Fibroblast of lung (primary cell): ENCODE data around the gene DDAH1. TPM values are rescaled to one million over a fixed set of nuclear protein-coding genes. Genes with fewer than 3 reads are reported as not detected.

Source experiments
- DNase-seq, 2 donors: peaks; one replicate each; pipeline versions ENCODE4 v3.0.0 to v3.0.0-alpha.2; 2010; ENCODE audit warnings: low read depth in 2 of 2
- H2AFZ ChIP-seq: 2 replicates; pipeline ENCODE4 v1.5.1; 2012; ENCODE audit warnings: low read length, control low read depth, inconsistent platforms
- H3K27ac ChIP-seq: 2 replicates; pipeline ENCODE4 v1.5.1; 2011; ENCODE audit warnings: low read length, control low read depth; ENCODE audit not compliant: insufficient read depth
- H3K27me3 ChIP-seq: 2 replicates; pipeline ENCODE4 v1.5.1; 2011; ENCODE audit warnings: mild to moderate bottlenecking, low read length; ENCODE audit not compliant: control insufficient read depth, insufficient read depth
- H3K36me3 ChIP-seq: 2 replicates; pipeline ENCODE4 v1.5.1; 2011; ENCODE audit warnings: low read length; ENCODE audit not compliant: control insufficient read depth, insufficient read depth
- H3K4me1 ChIP-seq: 2 replicates; pipeline ENCODE4 v1.5.1; 2011; ENCODE audit warnings: low read length; ENCODE audit not compliant: control insufficient read depth, insufficient read depth; ENCODE audit errors: extremely low read depth
- H3K4me2 ChIP-seq: 2 replicates; pipeline ENCODE4 v1.5.1; 2011; ENCODE audit warnings: low read length, control low read depth; ENCODE audit not compliant: insufficient read depth; ENCODE audit errors: extremely low read depth
- H3K4me3 ChIP-seq, 4 experiments: fragments of 200-600 bp in 1 of 4; sonication (generic) in 1 of 4; replicated peaks in 1 of 4; 2 replicates each; pipeline ENCODE4 v1.5.1; 2011 to 2016; ENCODE audit warnings: low read length in 4 of 4, low read depth in 3 of 4, mild to moderate bottlenecking in 3 of 4, control low read depth in 2 of 4, inconsistent platforms in 1 of 4, mixed read lengths in 1 of 4; ENCODE audit not compliant: insufficient read depth in 1 of 4; ENCODE audit errors: control extremely low read depth in 1 of 4
- H3K79me2 ChIP-seq: 2 replicates; pipeline ENCODE4 v1.5.1; 2012; ENCODE audit warnings: mild to moderate bottlenecking, low read length, inconsistent platforms; ENCODE audit not compliant: control insufficient read depth, insufficient read depth
- H3K9ac ChIP-seq: 2 replicates; pipeline ENCODE4 v1.5.1; 2011; ENCODE audit warnings: mild to moderate bottlenecking, low read length, control low read depth; ENCODE audit not compliant: insufficient read depth
- H3K9me3 ChIP-seq: 2 replicates; pipeline ENCODE4 v1.5.1; 2012; ENCODE audit warnings: low read depth, low read length; ENCODE audit not compliant: control insufficient read depth, insufficient read depth
- H4K20me1 ChIP-seq: 2 replicates; pipeline ENCODE4 v1.5.1; 2011; ENCODE audit warnings: low read length; ENCODE audit not compliant: control insufficient read depth, insufficient read depth; ENCODE audit errors: extremely low read depth
- EZH2 ChIP-seq: IDR thresholded peaks from 2 replicates; pipeline ENCODE4 v1.5.1; 2012; ENCODE audit warnings: low read length, control low read depth, mild to moderate bottlenecking; ENCODE audit errors: missing control alignments
- polyA plus RNA-seq, 2 donors: library from polyadenylated mRNA; depleted of rRNA in 1 of 2; stranded (reverse) in 1 of 2; unstranded in 1 of 2; fragments of >200 nt; gene quantifications; 2 replicates each; pipeline ENCODE4 v1.2.1, GENCODE V29; 2011 to 2012; ENCODE audit warnings: missing spikeins in 1 of 2
- total RNA-seq: library from RNA; depleted of rRNA; stranded (reverse); fragments of >200 nt; gene quantifications from 2 replicates; pipeline ENCODE4 v1.2.1, GENCODE V29; 2014
- TF ChIP-seq, protein P1 (sequence below), 2 donors: IDR thresholded peaks in 1 of 2; conservative IDR thresholded peaks in 1 of 2; 1 replicate in 1 of 2; 2 replicates in 1 of 2; pipeline ENCODE4 v1.5.1; 2011 to 2012; ENCODE audit warnings: low read length in 2 of 2, control low read depth in 1 of 2, inconsistent platforms in 1 of 2, low read depth in 1 of 2, mild to moderate bottlenecking in 1 of 2

Gene DDAH1
- total and polyA plus RNA-seq, 2 donors (not counting 1 experiment from before 2014, with no cell fraction given) = 50.0 to 218 TPM

GRCh38 chr1:85398391-85399064, 66.4 kb downstream of the DDAH1 start:
- Histone ChIP-seq H3K4me1 (peaks cover 14% of the 10 kb centered on the region), H3K27ac (peak overlapping the region; percentile 32)

GRCh38 chr1:85397490-85398032, 67.4 kb downstream of the DDAH1 start:
- Histone ChIP-seq H3K9me3 (no peaks in the 10 kb centered on the region), H2AFZ (no peak overlapping the region), H3K4me2 (peak overlapping the region; percentile 20), H3K9ac (no peak overlapping the region), H3K27me3 (no peaks in the 10 kb centered on the region), H3K36me3 (no peaks in the 10 kb centered on the region), H3K79me2 (peaks cover 18% of the 10 kb centered on the region), H4K20me1 (no peaks in the 10 kb centered on the region), H3K4me3 (no peak overlapping the region), H3K27ac (no peak overlapping the region), H3K4me1 (peaks cover 14% of the 10 kb centered on the region)
- no peak for TF ChIP-seq EZH2
- TF ChIP-seq, protein P1, sequence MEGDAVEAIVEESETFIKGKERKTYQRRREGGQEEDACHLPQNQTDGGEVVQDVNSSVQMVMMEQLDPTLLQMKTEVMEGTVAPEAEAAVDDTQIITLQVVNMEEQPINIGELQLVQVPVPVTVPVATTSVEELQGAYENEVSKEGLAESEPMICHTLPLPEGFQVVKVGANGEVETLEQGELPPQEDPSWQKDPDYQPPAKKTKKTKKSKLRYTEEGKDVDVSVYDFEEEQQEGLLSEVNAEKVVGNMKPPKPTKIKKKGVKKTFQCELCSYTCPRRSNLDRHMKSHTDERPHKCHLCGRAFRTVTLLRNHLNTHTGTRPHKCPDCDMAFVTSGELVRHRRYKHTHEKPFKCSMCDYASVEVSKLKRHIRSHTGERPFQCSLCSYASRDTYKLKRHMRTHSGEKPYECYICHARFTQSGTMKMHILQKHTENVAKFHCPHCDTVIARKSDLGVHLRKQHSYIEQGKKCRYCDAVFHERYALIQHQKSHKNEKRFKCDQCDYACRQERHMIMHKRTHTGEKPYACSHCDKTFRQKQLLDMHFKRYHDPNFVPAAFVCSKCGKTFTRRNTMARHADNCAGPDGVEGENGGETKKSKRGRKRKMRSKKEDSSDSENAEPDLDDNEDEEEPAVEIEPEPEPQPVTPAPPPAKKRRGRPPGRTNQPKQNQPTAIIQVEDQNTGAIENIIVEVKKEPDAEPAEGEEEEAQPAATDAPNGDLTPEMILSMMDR (conservative IDR thresholded peaks at IDR 0.05 in 1 of 2, IDR thresholded peaks at IDR 0.05 in 1 of 2; ENCODE audit: low read depth in 1 of 2, low read length in 2 of 2) = no peak
- DNase-seq = peak in 1 of 2 donors; percentile 34

More at GRCh38 chr1:85398391-85399064, 66.4 kb downstream of the DDAH1 start:
- no peak overlapping the region for H2AFZ ChIP-seq
- no peak overlapping the region for H3K9ac ChIP-seq
- H3K36me3 ChIP-seq = no peaks in the 10 kb centered on the region
- no peak for TF ChIP-seq EZH2
- TF ChIP-seq, protein P1 (conservative IDR thresholded peaks at IDR 0.05 in 1 of 2, IDR thresholded peaks at IDR 0.05 in 1 of 2; ENCODE audit: low read depth in 1 of 2, low read length in 2 of 2) = peak in 1 of 2 donors; percentile 51
- peak; percentile 53 to 79 for DNase-seq
- H4K20me1 ChIP-seq = no peaks in the 10 kb centered on the region
- no peaks in the 10 kb centered on the region for H3K27me3 ChIP-seq
- no peaks in the 10 kb centered on the region for H3K9me3 ChIP-seq
- peaks cover 17% of the 10 kb centered on the region for H3K79me2 ChIP-seq
- H3K4me3 ChIP-seq = no peak overlapping the region
- H3K4me2 ChIP-seq = peak overlapping the region; percentile 11

- H2AFZ ChIP-seq = no peak overlapping the region
- H4K20me1 ChIP-seq = no peaks in the 10 kb centered on the region
- H3K4me2 ChIP-seq = no peak overlapping the region
- H3K9ac ChIP-seq = no peak overlapping the region
- no peak overlapping the region for H3K4me3 ChIP-seq
- DNase-seq = no peak
- H3K27ac ChIP-seq = no peak overlapping the region
- TF ChIP-seq EZH2 = no peak
- peaks cover 17% of the 10 kb centered on the region for H3K79me2 ChIP-seq
- H3K4me1 ChIP-seq = peaks cover 14% of the 10 kb centered on the region
- H3K9me3 ChIP-seq = no peaks in the 10 kb centered on the region
- no peaks in the 10 kb centered on the region for H3K27me3 ChIP-seq
- no peaks in the 10 kb centered on the region for H3K36me3 ChIP-seq
Observed at GRCh38 chr1:85396194-85396593, 68.8 kb downstream of the DDAH1 start.
